Neuronal stem cell (in vitro differentiated cells): Measurements from ENCODE around the gene SLC41A1.

Experiments used
- DNase-seq: peaks from one replicate; pipeline ENCODE4 v3.0.0-alpha.2; 2013; ENCODE audit warnings: low spot score
- H2AFZ ChIP-seq: one replicate; pipeline ENCODE4 v1.6.1; 2013; ENCODE audit warnings: mild to moderate bottlenecking, low read length, inconsistent platforms
- H2AK5ac ChIP-seq: 2 replicates; pipeline ENCODE4 v1.6.1; 2013; ENCODE audit warnings: low read depth, mild to moderate bottlenecking, inconsistent platforms, low read length, moderate library complexity, mixed read lengths
- H2BK120ac ChIP-seq: 2 replicates; pipeline ENCODE4 v1.6.1; 2013; ENCODE audit warnings: low read depth, mild to moderate bottlenecking, inconsistent platforms, low read length, moderate library complexity, mixed read lengths
- H2BK12ac ChIP-seq: one replicate; pipeline ENCODE4 v1.6.1; 2013; ENCODE audit warnings: low read length, inconsistent platforms
- H2BK15ac ChIP-seq: 2 replicates; pipeline ENCODE4 v1.6.1; 2013; ENCODE audit warnings: mild to moderate bottlenecking, low read length, inconsistent platforms, mixed read lengths
- H2BK5ac ChIP-seq: one replicate; pipeline ENCODE4 v1.6.1; 2013; ENCODE audit warnings: inconsistent platforms, mild to moderate bottlenecking, low read length, moderate library complexity
- H3K14ac ChIP-seq: one replicate; pipeline ENCODE4 v1.6.1; 2013; ENCODE audit warnings: low read length, inconsistent platforms
- H3K18ac ChIP-seq: 2 replicates; pipeline ENCODE4 v1.6.1; 2013; ENCODE audit warnings: low read length, inconsistent platforms
- H3K23ac ChIP-seq: 2 replicates; pipeline ENCODE4 v1.6.1; 2013; ENCODE audit warnings: low read depth, mild to moderate bottlenecking, mixed read lengths, low read length, inconsistent platforms; ENCODE audit not compliant: poor library complexity
- H3K27ac ChIP-seq: replicated peaks from 3 replicates; pipeline ENCODE4 v1.5.1; 2013; ENCODE audit warnings: low read length, inconsistent platforms
- H3K27me3 ChIP-seq, 3 experiments: 2 replicates each; pipeline ENCODE4 v1.6.1; 2013; ENCODE audit warnings: low read length in 3 of 3, mild to moderate bottlenecking in 2 of 3, inconsistent platforms in 1 of 3, low read depth in 1 of 3, mixed read lengths in 1 of 3, moderate library complexity in 1 of 3; ENCODE audit not compliant: control insufficient read depth in 3 of 3, insufficient read depth in 3 of 3
- H3K36me3 ChIP-seq, 2 donors: replicated peaks in 1 of 2; 2 replicates each; pipeline ENCODE4 v1.6.1; 2013; ENCODE audit warnings: low read length in 2 of 2; ENCODE audit not compliant: control insufficient read depth in 2 of 2, insufficient read depth in 2 of 2
- H3K4ac ChIP-seq: 2 replicates; pipeline ENCODE4 v1.6.1; 2013; ENCODE audit warnings: inconsistent platforms, mild to moderate bottlenecking, low read length, moderate library complexity
- H3K4me1 ChIP-seq, 2 donors: 1 replicate in 1 of 2; 2 replicates in 1 of 2; pipeline ENCODE4 v1.6.1; 2013; ENCODE audit warnings: low read length in 2 of 2, low read depth in 1 of 2; ENCODE audit not compliant: control insufficient read depth in 2 of 2, insufficient read depth in 1 of 2
- H3K4me2 ChIP-seq: one replicate; pipeline ENCODE4 v1.6.1; 2013; ENCODE audit warnings: mild to moderate bottlenecking, low read length, inconsistent platforms; ENCODE audit not compliant: insufficient read depth, poor library complexity, severe bottlenecking
- H3K4me3 ChIP-seq, 2 donors: 2 replicates each; pipeline ENCODE4 v1.5.1; 2013; ENCODE audit warnings: low read length in 2 of 2, mild to moderate bottlenecking in 2 of 2, inconsistent platforms in 1 of 2, moderate library complexity in 1 of 2
- H3K79me1 ChIP-seq: one replicate; pipeline ENCODE4 v1.6.1; 2013; ENCODE audit warnings: low read depth, mild to moderate bottlenecking, inconsistent platforms, low read length, moderate library complexity
- H3K9ac ChIP-seq: one replicate; pipeline ENCODE4 v1.6.1; 2013; ENCODE audit warnings: mild to moderate bottlenecking, low read depth, low read length, inconsistent platforms; ENCODE audit not compliant: poor library complexity
- H3K9me3 ChIP-seq, 2 donors: replicated peaks in 1 of 2; 2 replicates each; pipeline versions ENCODE3 to v1.6.1; 2013; ENCODE audit warnings: low read length in 2 of 2, mild to moderate bottlenecking in 2 of 2, inconsistent platforms in 1 of 2, low read depth in 1 of 2, mixed read lengths in 1 of 2, moderate library complexity in 1 of 2; ENCODE audit not compliant: control insufficient read depth in 2 of 2, insufficient read depth in 1 of 2
- H4K8ac ChIP-seq: one replicate; pipeline ENCODE4 v1.6.1; 2013; ENCODE audit warnings: low read depth, mild to moderate bottlenecking, inconsistent platforms, low read length, moderate library complexity
- H4K91ac ChIP-seq: one replicate; pipeline ENCODE4 v1.6.1; 2013; ENCODE audit warnings: low read length, low read depth, mild to moderate bottlenecking, inconsistent platforms; ENCODE audit not compliant: poor library complexity
- WGBS, 2 donors: extraction: QIAGEN DNeasy Blood & Tissue Kit; methylation state at CpG; one replicate each; pipeline ENCODE4 v1.1.7; 2013; ENCODE audit warnings: missing lambda C conversion rate in 2 of 2, mixed read lengths in 1 of 2; ENCODE audit not compliant: insufficient read length in 2 of 2, insufficient replicate concordance in 1 of 2; ENCODE audit errors: extremely low coverage in 2 of 2; 5-methylcytosine and 5-hydroxymethylcytosine counted together

The SLC41A1 gene

GRCh38 chr1:205744403-205744802, 68.6 kb downstream of the SLC41A1 start:
- Histone ChIP-seq H3K4me2 (no peak overlapping the region), H3K23ac (no peak overlapping the region), H3K27ac (no peak overlapping the region), H3K18ac (no peak overlapping the region), H2AFZ (no peak overlapping the region), H2BK12ac (no peak overlapping the region), H2BK15ac (no peak overlapping the region), H2BK5ac (no peak overlapping the region), H3K4ac (no peak overlapping the region), H3K79me1 (peaks cover 3% of the 10 kb centered on the region), H3K9me3 (peaks cover 0 to 8% of the 10 kb centered on the region in 2 donors), H3K36me3 (peaks cover 1 to 86% of the 10 kb centered on the region in 2 donors), H2BK120ac (no peak overlapping the region), H4K8ac (no peak overlapping the region), H3K9ac (no peak overlapping the region), H4K91ac (no peak overlapping the region), H3K4me3 (no peak overlapping the region), H3K14ac (no peak overlapping the region), H2AK5ac (no peak overlapping the region), H3K27me3 (no peaks in the 10 kb centered on the region), H3K4me1 (peaks cover 5 to 10% of the 10 kb centered on the region in 2 donors)
- DNase-seq: no peak
- no CpG with 5 or more reads among the region's 8 CpGs for WGBS, 2 donors

- no peak overlapping the region for H4K91ac ChIP-seq
- H3K4me1 ChIP-seq: peaks cover 5 to 10% of the 10 kb centered on the region in 2 donors
- H2BK120ac ChIP-seq: no peak overlapping the region
- H3K9me3 ChIP-seq: peaks cover 0 to 8% of the 10 kb centered on the region in 2 donors
- H3K4me2 ChIP-seq: no peak overlapping the region
- H3K14ac ChIP-seq: no peak overlapping the region
- no peak overlapping the region for H3K27ac ChIP-seq
- no peak overlapping the region for H2AFZ ChIP-seq
- WGBS, 2 donors: no CpG with 5 or more reads among the region's 4 CpGs
- H3K79me1 ChIP-seq: peaks cover 3% of the 10 kb centered on the region
- H2BK12ac ChIP-seq: no peak overlapping the region
- no peak overlapping the region for H3K4me3 ChIP-seq
- H3K9ac ChIP-seq: no peak overlapping the region
- H2BK5ac ChIP-seq: no peak overlapping the region
- no peak overlapping the region for H3K18ac ChIP-seq
- H2AK5ac ChIP-seq: no peak overlapping the region
- H4K8ac ChIP-seq: no peak overlapping the region
- H2BK15ac ChIP-seq: no peak overlapping the region
- no peak overlapping the region for H3K23ac ChIP-seq
- H3K36me3 ChIP-seq: peaks cover 1 to 91% of the 10 kb centered on the region in 2 donors
- no peak overlapping the region for H3K4ac ChIP-seq
- DNase-seq: no peak
- no peaks in the 10 kb centered on the region for H3K27me3 ChIP-seq
Measured at GRCh38 chr1:205743977-205744376, 69.0 kb downstream of the SLC41A1 start.

DNA sequence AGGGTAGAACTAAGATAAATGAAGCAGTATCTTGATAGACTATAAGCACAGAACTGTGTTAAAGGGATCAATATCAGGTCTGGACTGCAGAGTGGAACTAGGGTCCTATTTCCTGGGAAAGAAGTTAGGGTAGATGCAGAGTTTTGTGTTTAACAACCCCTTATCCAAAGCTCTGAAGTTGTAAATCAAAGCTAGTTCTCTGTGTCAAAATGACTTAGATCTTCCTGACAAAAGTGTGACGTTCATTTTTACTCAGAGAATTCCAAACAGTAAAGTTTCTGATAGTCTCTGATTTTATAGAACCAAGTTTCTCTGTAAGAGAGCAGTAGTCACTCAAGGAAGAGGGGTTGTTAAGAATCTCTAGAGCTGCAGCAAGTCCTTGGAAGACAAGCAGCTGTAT, 71.3 kb downstream of the SLC41A1 start:
- no peak overlapping the region for H3K4me3 ChIP-seq
- peaks cover 1 to 93% of the 10 kb centered on the region in 2 donors for H3K36me3 ChIP-seq
- no peak overlapping the region for H3K4ac ChIP-seq
- no peak overlapping the region for H3K18ac ChIP-seq
- no peak overlapping the region for H4K8ac ChIP-seq
- no peaks in the 10 kb centered on the region for H3K27me3 ChIP-seq
- no peak for DNase-seq
- no CpG with 5 or more reads among the region's 1 CpG for WGBS, 2 donors
- H2AK5ac ChIP-seq: no peak overlapping the region
- H3K9ac ChIP-seq: no peak overlapping the region
- peaks cover 1 to 2% of the 10 kb centered on the region in 2 donors for H3K4me1 ChIP-seq
- peaks cover 3% of the 10 kb centered on the region for H3K79me1 ChIP-seq
- no peak overlapping the region for H2BK15ac ChIP-seq
- H2AFZ ChIP-seq: no peak overlapping the region
- no peak overlapping the region for H2BK12ac ChIP-seq
- no peak overlapping the region for H3K14ac ChIP-seq
- no peak overlapping the region for H2BK5ac ChIP-seq
- no peak overlapping the region for H3K27ac ChIP-seq
- no peak overlapping the region for H3K23ac ChIP-seq
- H3K9me3 ChIP-seq: peaks cover 0 to 8% of the 10 kb centered on the region in 2 donors
- no peak overlapping the region for H4K91ac ChIP-seq
- no peak overlapping the region for H3K4me2 ChIP-seq
- no peak overlapping the region for H2BK120ac ChIP-seq

DNA sequence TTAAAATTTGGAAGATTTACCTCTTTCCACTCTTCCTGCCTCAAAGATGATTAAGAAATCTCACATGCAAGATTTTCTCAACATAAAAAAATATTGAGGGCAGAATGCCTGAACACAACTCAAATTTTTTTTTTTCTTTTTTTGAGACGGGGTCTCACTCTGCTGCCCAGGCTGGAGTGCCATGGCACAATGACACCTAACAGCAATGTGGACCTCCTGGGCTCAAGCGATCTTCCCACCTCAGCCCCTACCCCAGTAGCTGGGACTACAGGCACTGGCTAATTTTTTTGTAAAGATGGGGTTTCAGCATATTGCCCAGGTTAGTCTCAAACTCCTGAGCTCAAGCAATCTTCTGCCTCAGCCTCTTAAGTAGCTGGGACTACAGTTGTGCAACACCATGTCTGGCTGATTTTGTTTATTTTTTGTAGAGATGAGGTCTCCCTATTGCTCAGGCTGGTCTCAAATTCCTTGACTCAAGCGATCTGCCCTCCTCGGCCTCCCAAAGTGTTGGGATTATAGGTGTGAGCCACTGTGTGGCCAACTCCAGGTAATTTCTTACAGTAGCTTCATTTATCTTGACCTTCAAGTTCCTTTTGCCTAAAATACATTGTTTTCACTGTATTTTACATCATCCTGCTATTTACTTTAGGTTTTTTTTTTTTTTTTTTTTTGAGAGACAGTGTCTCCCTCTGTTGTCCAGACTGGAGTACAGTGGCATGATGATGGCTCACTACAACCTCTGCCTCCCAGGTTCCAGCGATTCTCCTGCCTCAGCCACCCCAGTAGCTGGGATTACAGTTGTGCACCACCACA, 73.4 kb downstream of the SLC41A1 start:
- no peak overlapping the region for H4K8ac ChIP-seq
- DNase-seq: no peak
- H3K27me3 ChIP-seq: no peaks in the 10 kb centered on the region
- no peak overlapping the region for H2BK120ac ChIP-seq
- H3K36me3 ChIP-seq: peaks cover 3 to 93% of the 10 kb centered on the region in 2 donors
- no peak overlapping the region for H2AFZ ChIP-seq
- no peak overlapping the region for H3K4ac ChIP-seq
- H3K4me1 ChIP-seq: peaks cover 0 to 1% of the 10 kb centered on the region in 2 donors
- WGBS, 2 donors: no CpG with 5 or more reads among the region's 5 CpGs
- H3K14ac ChIP-seq: no peak overlapping the region
- peak overlapping the region; percentile 18 for H3K23ac ChIP-seq
- no peak overlapping the region for H2AK5ac ChIP-seq
- no peak overlapping the region for H4K91ac ChIP-seq
- H3K9me3 ChIP-seq: peaks cover 0 to 8% of the 10 kb centered on the region in 2 donors
- H2BK15ac ChIP-seq: no peak overlapping the region
- H2BK5ac ChIP-seq: no peak overlapping the region
- no peak overlapping the region for H3K27ac ChIP-seq
- H3K18ac ChIP-seq: no peak overlapping the region
- H3K9ac ChIP-seq: no peak overlapping the region
- H2BK12ac ChIP-seq: no peak overlapping the region
- no peaks in the 10 kb centered on the region for H3K79me1 ChIP-seq
- no peak overlapping the region for H3K4me2 ChIP-seq
- H3K4me3 ChIP-seq: no peak overlapping the region
